Measurements from ENCODE around the gene ZBTB45. TPM values are rescaled to one million over a fixed set of nuclear protein-coding genes. Genes with fewer than 3 reads are reported as not detected.

The ZBTB45 gene
- total RNA-seq, 2 experiments from 2014 or later: 5.7 to 6.3 TPM

- intact Hi-C loops (cut with DNase I, micrococcal nuclease): no loop called here
- Mint-ChIP-seq H3K9me3 (no peaks in the 10 kb centered on the region), H3K36me3 (ENCODE audit: low read depth) (peaks cover 10% of the 10 kb centered on the region), H3K27me3 (no peaks in the 10 kb centered on the region), H3K4me1 (ENCODE audit: low read depth) (peaks cover 24% of the 10 kb centered on the region), H3K27ac (no peak overlapping the region), H3K4me3 (no peak overlapping the region)
- H3K27ac ChIP-seq (ENCODE audit: low read depth in 1 of 2, low read length in 2 of 2): no peak overlapping the region
- ATAC-seq (ENCODE audit: poor library complexity) (no peak), DNase-seq (peak in 1 of 14 experiments; percentile 11)
- peaks cover 24% of the 10 kb centered on the region for H3K36me3 ChIP-seq (ENCODE audit: insufficient read depth, low read length)
- peaks cover 30% of the 10 kb centered on the region for H3K4me1 ChIP-seq (ENCODE audit: insufficient read depth, low read length)
- no peak for TF ChIP-seq CTCF (IDR thresholded peaks at IDR 0.05)
- H3K27me3 ChIP-seq (ENCODE audit: control insufficient read depth in 1 of 2, insufficient read depth in 2 of 2, low read length in 2 of 2): no peaks in the 10 kb centered on the region
- H3K9me3 ChIP-seq (ENCODE audit: control insufficient read depth in 1 of 2, insufficient read depth in 1 of 2, low read length in 2 of 2): no peaks in the 10 kb centered on the region
- ChIA-PET CTCF (no interaction called here), POLR2A (no interaction called here)
- H3K4me3 ChIP-seq (ENCODE audit: low read length): no peak overlapping the region
These were observed 47.4 kb upstream of the ZBTB45 start for GRCh38 chr19:58566989-58567388.

- H3K27me3 ChIP-seq (ENCODE audit: control insufficient read depth in 1 of 2, insufficient read depth in 2 of 2, low read length in 2 of 2): no peaks in the 10 kb centered on the region
These were observed 44.2 kb upstream of the ZBTB45 start for GRCh38 chr19:58563823-58564222.

GRCh38 chr19:58563034-58563573 lies 43.5 kb upstream of the ZBTB45 start:
- DNase-seq (peak in 5 of 14 experiments; percentile 24 to 52 (median 47)), ATAC-seq (ENCODE audit: poor library complexity) (no peak)
- H3K27me3 Mint-ChIP-seq: no peaks in the 10 kb centered on the region
- intact Hi-C loops (cut with DNase I, micrococcal nuclease): no loop called here
- Histone ChIP-seq H3K27me3 (ENCODE audit: control insufficient read depth in 1 of 2, insufficient read depth in 2 of 2, low read length in 2 of 2) (no peaks in the 10 kb centered on the region), H3K27ac (ENCODE audit: low read depth in 1 of 2, low read length in 2 of 2) (no peak overlapping the region), H3K4me1 (ENCODE audit: insufficient read depth, low read length) (peaks cover 52% of the 10 kb centered on the region), H3K4me3 (ENCODE audit: low read length) (peak overlapping the region; percentile 57), H3K36me3 (ENCODE audit: insufficient read depth, low read length) (peaks cover 6% of the 10 kb centered on the region), H3K9me3 (ENCODE audit: control insufficient read depth in 1 of 2, insufficient read depth in 1 of 2, low read length in 2 of 2) (no peaks in the 10 kb centered on the region)
- peaks cover 11% of the 10 kb centered on the region for H3K36me3 Mint-ChIP-seq (ENCODE audit: low read depth)
- TF ChIP-seq CTCF (IDR thresholded peaks at IDR 0.05): no peak
- H3K4me1 Mint-ChIP-seq (ENCODE audit: low read depth): peaks cover 52% of the 10 kb centered on the region
- POLR2A ChIA-PET: interaction anchor here (0.8 to 7.0 kb wide), 10 partner anchors 9 to 380 kb away, joined by 4 to 63 read pairs (median 6); partner anchors contain the start of genes CHMP2A, MZF1, TRIM28 and ZBTB45
- CTCF ChIA-PET: interaction anchor here (1.1 kb wide), 1 partner anchor 44 kb away, joined by 5 read pairs; the partner anchor contains the start of gene ZBTB45
- H3K9me3 Mint-ChIP-seq: no peaks in the 10 kb centered on the region
- H3K4me3 Mint-ChIP-seq: peak overlapping the region; percentile 93
- peak overlapping the region; percentile 57 for H3K27ac Mint-ChIP-seq

More at GRCh38 chr19:58563823-58564222, 44.2 kb upstream of the ZBTB45 start:
- Mint-ChIP-seq H3K27ac (peak overlapping the region; percentile 57), H3K27me3 (no peaks in the 10 kb centered on the region), H3K36me3 (ENCODE audit: low read depth) (peaks cover 12% of the 10 kb centered on the region), H3K4me1 (ENCODE audit: low read depth) (peaks cover 47% of the 10 kb centered on the region), H3K9me3 (no peaks in the 10 kb centered on the region), H3K4me3 (peak overlapping the region; percentile 69)
- no peak overlapping the region for H3K27ac ChIP-seq (ENCODE audit: low read depth in 1 of 2, low read length in 2 of 2)
- no peak overlapping the region for H3K4me3 ChIP-seq (ENCODE audit: low read length)
- no peaks in the 10 kb centered on the region for H3K9me3 ChIP-seq (ENCODE audit: control insufficient read depth in 1 of 2, insufficient read depth in 1 of 2, low read length in 2 of 2)
- DNase-seq (no peak), ATAC-seq (ENCODE audit: poor library complexity) (no peak)
- intact Hi-C loops (cut with DNase I, micrococcal nuclease): no loop called here
- CTCF ChIA-PET: interaction anchor here (1.2 kb wide), 1 partner anchor 50 kb away, joined by 3 read pairs; no protein-coding TSS in a partner anchor
- H3K36me3 ChIP-seq (ENCODE audit: insufficient read depth, low read length): peaks cover 7% of the 10 kb centered on the region
- POLR2A ChIA-PET: interaction anchor here (1.9 to 7.0 kb wide), 2 partner anchors 8 to 9 kb away, joined by 8 to 63 read pairs; partner anchors contain the start of genes CHMP2A and MZF1
- peaks cover 49% of the 10 kb centered on the region for H3K4me1 ChIP-seq (ENCODE audit: insufficient read depth, low read length)
- no peak for TF ChIP-seq CTCF (IDR thresholded peaks at IDR 0.05)
